Keratinocyte (primary cell): Measurements from ENCODE around the gene PKNOX2. TPM values are rescaled to one million over a fixed set of nuclear protein-coding genes. Genes with fewer than 3 reads are reported as not detected.

Source experiments
- DNase-seq: peaks from one replicate; pipeline ENCODE4 v3.0.0-alpha.2; 2011; ENCODE audit warnings: low read depth, missing footprints, low spot score
- FAIRE-seq: peaks from 2 replicates; lab custom pipeline; 2011; peaks lifted over from hg19 to GRCh38; lab: Jason Lieb, UNC
- H2AFZ ChIP-seq: 2 replicates; pipeline ENCODE4 v1.6.0; 2012; ENCODE audit warnings: low read length, control low read depth, inconsistent platforms; ENCODE audit not compliant: control insufficient read depth
- H3K27ac ChIP-seq: 2 replicates; pipeline ENCODE4 v1.5.1; 2011; ENCODE audit warnings: low read length; ENCODE audit not compliant: control insufficient read depth, insufficient read depth
- H3K27me3 ChIP-seq: 3 replicates; pipeline ENCODE4 v1.6.0; 2011; ENCODE audit warnings: low read length; ENCODE audit not compliant: control insufficient read depth, insufficient read depth; ENCODE audit errors: extremely low read depth
- H3K36me3 ChIP-seq, 2 experiments: 2 replicates in 1 of 2; 3 replicates in 1 of 2; pipeline ENCODE4 v1.5.1; 2011; ENCODE audit warnings: low read length in 2 of 2, mild to moderate bottlenecking in 1 of 2; ENCODE audit not compliant: control insufficient read depth in 2 of 2, insufficient read depth in 2 of 2; ENCODE audit errors: extremely low read depth in 1 of 2
- H3K4me1 ChIP-seq: 3 replicates; pipeline ENCODE4 v1.5.1; 2011; ENCODE audit warnings: low read length; ENCODE audit not compliant: control insufficient read depth, insufficient read depth; ENCODE audit errors: extremely low read depth
- H3K4me2 ChIP-seq: 3 replicates; pipeline ENCODE4 v1.6.0; 2011; ENCODE audit warnings: low read depth, low read length; ENCODE audit not compliant: control insufficient read depth, insufficient read depth; ENCODE audit errors: extremely low read depth
- H3K4me3 ChIP-seq, 3 experiments: fragments of 200-600 bp in 1 of 3; sonication (generic) in 1 of 3; 2 replicates in 2 of 3; 3 replicates in 1 of 3; pipeline ENCODE4 v1.5.1; 2011 to 2016; ENCODE audit warnings: low read length in 3 of 3, mild to moderate bottlenecking in 3 of 3, control low read depth in 2 of 3, inconsistent platforms in 1 of 3, low read depth in 1 of 3, mixed read lengths in 1 of 3, mixed run types in 1 of 3, moderate library complexity in 1 of 3; ENCODE audit not compliant: control insufficient read depth in 2 of 3, insufficient read depth in 2 of 3; ENCODE audit errors: extremely low read depth in 1 of 3
- H3K79me2 ChIP-seq: 2 replicates; pipeline ENCODE4 v1.6.0; 2012; ENCODE audit warnings: low read length; ENCODE audit not compliant: control insufficient read depth, insufficient read depth
- H3K9ac ChIP-seq: 3 replicates; pipeline ENCODE4 v1.6.0; 2011; ENCODE audit warnings: low read length; ENCODE audit not compliant: control insufficient read depth, insufficient read depth; ENCODE audit errors: extremely low read depth
- H3K9me1 ChIP-seq: 3 replicates; pipeline ENCODE4 v1.6.0; 2011; ENCODE audit warnings: low read length; ENCODE audit not compliant: control insufficient read depth, insufficient read depth; ENCODE audit errors: extremely low read depth
- H3K9me3 ChIP-seq: 2 replicates; pipeline ENCODE4 v1.5.1; 2012; ENCODE audit warnings: low read depth, low read length; ENCODE audit not compliant: control insufficient read depth
- H4K20me1 ChIP-seq: 3 replicates; pipeline ENCODE4 v1.6.0; 2011; ENCODE audit warnings: low read length; ENCODE audit not compliant: control insufficient read depth, insufficient read depth; ENCODE audit errors: extremely low read depth
- CTCF ChIP-seq, 3 experiments: IDR thresholded peaks in 1 of 3; conservative IDR thresholded peaks in 1 of 3; optimal IDR thresholded peaks in 1 of 3; 2 replicates in 2 of 3; 3 replicates in 1 of 3; pipeline versions ENCODE3 to v1.5.1; 2011; ENCODE audit warnings: low read length in 3 of 3, mild to moderate bottlenecking in 3 of 3, moderate library complexity in 2 of 3, control low read depth in 1 of 3, inconsistent platforms in 1 of 3; ENCODE audit not compliant: insufficient read depth in 2 of 3; ENCODE audit errors: extremely low read depth in 1 of 3
- EZH2 ChIP-seq: IDR thresholded peaks from one replicate; pipeline ENCODE4 v1.6.1; 2012; ENCODE audit warnings: inconsistent platforms, mild to moderate bottlenecking, low read length, moderate library complexity
- dilution Hi-C: fragments of 300-500 bp; cut with MboI; formaldehyde crosslinking; loops from one replicate; pipeline ENCODE4 v1.7.0; 2020; ENCODE audit warnings: low sequenced_read_pairs; ENCODE audit not compliant: extremely low pct_ligation_motif_present
- polyA plus RNA-seq, 5 experiments: library from polyadenylated mRNA; depleted of rRNA in 3 of 5; stranded (reverse) in 3 of 5; stranded (forward) in 1 of 5; unstranded in 1 of 5; fragments of >200 nt; gene quantifications; 1 replicate in 1 of 5; 2 replicates in 3 of 5; 3 replicates in 1 of 5; pipeline versions ENCODE4 v1.2.1 to v1.2.3, GENCODE V29; 2011 to 2012; ENCODE audit warnings: missing spikeins in 2 of 5, low read depth in 1 of 5, low replicate concordance in 1 of 5

PKNOX2 gene
- polyA plus RNA-seq, 1 donor (not counting 4 experiments of a cell fraction or from before 2014, with no cell fraction given) = 0.05 TPM

DNA sequence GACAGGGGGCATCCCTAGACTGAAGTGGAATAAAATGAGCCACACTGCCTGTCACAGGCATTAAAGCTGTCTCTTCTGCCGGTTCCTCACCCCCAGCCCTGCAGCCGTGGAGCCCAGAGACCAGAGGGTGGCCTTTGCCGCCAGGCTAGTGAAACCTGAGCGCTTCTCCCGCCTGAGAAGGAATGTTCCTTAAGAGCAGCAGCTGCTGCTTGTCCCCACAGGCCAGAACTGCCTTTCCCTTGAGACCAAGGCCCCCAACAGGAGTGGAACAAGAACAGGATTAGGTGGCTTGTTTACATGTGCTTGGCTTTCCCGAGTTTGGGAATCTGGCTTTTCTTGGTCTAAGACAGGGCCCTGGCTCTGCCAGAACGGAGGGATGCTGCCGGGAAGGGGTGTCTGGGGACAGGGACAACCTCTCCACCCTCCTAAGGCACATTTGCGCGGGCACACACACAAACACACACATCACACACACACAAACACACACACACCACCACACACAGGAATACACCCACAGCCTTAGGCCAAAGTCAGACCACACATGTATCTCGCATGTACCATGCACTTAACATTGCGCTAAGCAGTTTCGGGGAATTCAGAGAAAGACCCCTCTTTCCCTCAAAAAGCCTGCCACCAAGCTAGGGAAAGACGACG lies 239.7 kb downstream of the PKNOX2 start:
- H3K27ac ChIP-seq = no peak overlapping the region
- no peaks in the 10 kb centered on the region for H3K36me3 ChIP-seq
- no peak for FAIRE-seq
- TF ChIP-seq EZH2 (no peak), CTCF (optimal IDR thresholded peaks at IDR 0.05 in 1 of 3, IDR thresholded peaks at IDR 0.05 in 1 of 3, conservative IDR thresholded peaks at IDR 0.05 in 1 of 3; ENCODE audit: extremely low read depth in 1 of 3, insufficient read depth in 2 of 3, low read length in 3 of 3) (no peak)
- H3K4me1 ChIP-seq = peaks cover 15% of the 10 kb centered on the region
- no peak for DNase-seq
- no peaks in the 10 kb centered on the region for H3K9me3 ChIP-seq
- no peak overlapping the region for H2AFZ ChIP-seq
- H3K79me2 ChIP-seq = no peaks in the 10 kb centered on the region
- H4K20me1 ChIP-seq = no peaks in the 10 kb centered on the region
- H3K4me3 ChIP-seq = no peak overlapping the region
- peaks cover 33% of the 10 kb centered on the region for H3K27me3 ChIP-seq
- H3K4me2 ChIP-seq = peak overlapping the region; percentile 19
- dilution Hi-C loops = no loop called here
- no peak overlapping the region for H3K9ac ChIP-seq
- no peaks in the 10 kb centered on the region for H3K9me1 ChIP-seq

DNA sequence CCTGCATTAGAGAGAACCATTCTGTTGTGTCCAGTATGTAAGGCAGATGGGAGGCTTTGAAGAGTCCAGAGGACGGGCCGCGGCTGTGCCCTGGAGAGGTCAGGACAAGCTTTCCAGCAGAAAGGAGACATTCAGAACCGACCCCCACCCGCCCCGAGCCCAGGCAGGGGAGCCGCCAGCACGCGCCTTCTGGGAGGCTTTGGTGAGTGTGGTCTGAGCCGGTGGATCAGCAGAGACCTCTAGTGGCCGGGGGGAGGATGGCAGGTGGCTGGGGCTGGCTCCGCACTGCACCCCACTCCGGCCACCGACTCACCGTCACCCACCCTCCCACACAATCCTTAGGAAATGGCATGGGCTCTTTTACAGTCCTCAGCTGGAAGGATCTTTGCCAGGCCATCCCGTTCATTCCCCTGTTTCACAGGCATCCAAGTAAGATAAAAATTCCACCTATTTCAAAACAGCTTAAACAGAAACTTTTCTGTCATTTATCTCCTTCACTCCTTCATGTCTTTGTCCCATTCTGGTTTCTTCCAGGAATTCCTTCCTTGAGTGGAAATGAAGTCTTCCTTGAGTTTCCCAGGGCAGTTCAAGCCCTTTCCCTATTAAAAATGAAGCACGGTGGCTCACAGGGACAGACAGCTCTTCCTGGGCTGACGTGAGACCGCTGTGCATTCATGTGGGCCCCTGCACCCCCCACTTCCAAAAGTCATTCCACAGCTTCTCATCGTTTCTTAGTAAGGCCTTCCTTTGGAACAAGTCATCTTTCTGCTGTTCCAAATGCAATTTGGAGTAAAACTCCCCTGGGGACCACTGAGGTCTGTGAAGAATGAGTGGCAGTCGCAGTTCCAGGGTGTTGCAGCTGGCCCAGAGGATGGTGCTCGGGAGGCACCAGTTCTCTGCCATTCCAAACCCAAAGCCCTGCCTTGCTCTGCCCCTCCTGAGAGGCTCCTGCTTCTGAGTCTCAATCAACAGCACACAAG lies 240.6 kb downstream of the PKNOX2 start:
- H2AFZ ChIP-seq = no peak overlapping the region
- FAIRE-seq (no peak), DNase-seq (no peak)
- H3K9me1 ChIP-seq = no peaks in the 10 kb centered on the region
- H3K4me1 ChIP-seq = peaks cover 18% of the 10 kb centered on the region
- no peaks in the 10 kb centered on the region for H4K20me1 ChIP-seq
- dilution Hi-C loops = no loop called here
- H3K4me3 ChIP-seq = no peak overlapping the region
- no peaks in the 10 kb centered on the region for H3K9me3 ChIP-seq
- no peaks in the 10 kb centered on the region for H3K79me2 ChIP-seq
- TF ChIP-seq EZH2 (no peak), CTCF (optimal IDR thresholded peaks at IDR 0.05 in 1 of 3, IDR thresholded peaks at IDR 0.05 in 1 of 3, conservative IDR thresholded peaks at IDR 0.05 in 1 of 3; ENCODE audit: extremely low read depth in 1 of 3, insufficient read depth in 2 of 3, low read length in 3 of 3) (peak; percentile 75 to 100 (median 95))
- H3K4me2 ChIP-seq = peak overlapping the region; percentile 53
- H3K27ac ChIP-seq = no peak overlapping the region
- H3K9ac ChIP-seq = no peak overlapping the region
- H3K36me3 ChIP-seq = no peaks in the 10 kb centered on the region
- peaks cover 33% of the 10 kb centered on the region for H3K27me3 ChIP-seq
